ENCODE measurements around the gene SEZ6L2. TPM values are rescaled to one million over a fixed set of nuclear protein-coding genes. Genes with fewer than 3 reads are reported as not detected.

The SEZ6L2 gene
- total and polyA plus RNA-seq, 2 of the 13 experiments (the other 11 are each of a cell fraction or from before 2014, with no cell fraction given), result 14.9 to 16.9 TPM

DNA sequence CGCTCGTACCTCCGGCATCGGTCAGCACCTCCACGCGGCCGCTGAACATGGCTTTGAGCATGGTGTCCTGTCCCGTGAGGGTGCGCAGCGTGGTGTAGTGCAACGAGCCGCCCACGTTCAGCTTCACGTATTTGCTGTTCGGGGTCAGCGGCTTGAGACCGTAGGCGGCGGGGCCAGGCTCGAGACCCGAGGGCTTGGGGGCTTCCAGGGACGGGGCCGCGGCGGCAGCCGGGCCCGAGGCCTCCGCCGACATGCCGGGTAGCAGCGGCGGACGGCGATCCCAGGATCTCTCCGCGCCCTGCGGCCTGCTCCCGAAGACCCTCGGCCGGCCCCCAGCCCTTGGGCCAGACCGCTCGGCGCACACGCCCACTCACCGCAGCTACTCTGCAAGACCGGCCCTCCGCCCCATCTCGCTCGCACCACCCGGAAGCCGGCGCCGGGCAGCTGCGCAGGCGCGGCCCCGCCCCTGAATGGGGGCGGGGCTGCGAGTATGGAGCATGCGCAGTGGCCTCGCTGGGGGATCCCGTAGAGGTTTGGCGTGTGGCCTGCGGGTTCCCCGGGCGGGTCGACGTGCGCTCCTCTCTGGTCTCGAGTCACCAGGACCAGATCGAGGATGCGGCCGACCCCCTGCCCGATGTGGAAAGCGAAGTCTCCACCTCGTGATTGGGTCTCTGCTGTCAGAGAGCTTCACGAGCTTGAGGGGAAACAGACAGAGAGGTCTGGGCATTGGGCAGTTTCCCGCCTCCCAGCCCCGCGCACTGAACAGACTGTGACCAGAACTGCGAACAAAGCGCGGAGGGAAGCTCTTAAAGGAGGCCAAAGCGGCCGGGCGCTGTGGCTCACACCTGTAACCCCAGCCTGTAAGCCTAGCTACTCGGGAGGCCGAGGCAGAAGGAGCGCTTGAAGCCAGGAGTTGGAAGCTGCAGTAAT, 26.7 kb upstream of the SEZ6L2 start, which contains the start of gene KCTD13 (continued):
- peak; percentile 78 for TF ChIP-seq AHDC1 (CRISPR knock-in tag; IDR thresholded peaks at IDR 0.05; ENCODE audit: borderline replicate concordance)
- 0 out of 2 replicates have a peak, but pooled peaks have one; percentile 43 for TF ChIP-seq ZBTB49 (CRISPR knock-in tag; IDR thresholded peaks at IDR 0.05; ENCODE audit: borderline replicate concordance)
- peak; percentile 82 for TF ChIP-seq ZNF766 (CRISPR knock-in tag; IDR thresholded peaks at IDR 0.05; ENCODE audit: borderline replicate concordance)
- no peak for TF ChIP-seq NFE2 (CRISPR knock-in tag; IDR thresholded peaks at IDR 0.05)
- no peak for TF ChIP-seq HHEX (CRISPR knock-in tag; IDR thresholded peaks at IDR 0.05)
- peak; percentile 87; the same call in 1 of the 2 replicates for TF ChIP-seq ZGPAT (CRISPR knock-in tag; IDR thresholded peaks at IDR 0.05)
- TF ChIP-seq ZNF792 (CRISPR knock-in tag; IDR thresholded peaks at IDR 0.05), result peak; percentile 88; the same call in 1 of the 2 replicates
- no peak for TF ChIP-seq ZNF615 (CRISPR knock-in tag; IDR thresholded peaks at IDR 0.05; ENCODE audit: borderline replicate concordance)
- TF ChIP-seq YEATS2 (CRISPR knock-in tag; IDR thresholded peaks at IDR 0.05; ENCODE audit: borderline replicate concordance), result peak; percentile 83
- peak; percentile 79; the same call in 1 of the 2 replicates for TF ChIP-seq ZMAT3 (CRISPR knock-in tag; conservative IDR thresholded peaks at IDR 0.05)
- TF ChIP-seq POLR2AphosphoS2 (IDR thresholded peaks at IDR 0.05; ENCODE audit: low read depth, low read length), result no peak
- TF ChIP-seq ZNF572 (CRISPR knock-in tag; IDR thresholded peaks at IDR 0.05), result no peak
- no peak for TF ChIP-seq ZNF549 (CRISPR knock-in tag; IDR thresholded peaks at IDR 0.05)
- TF ChIP-seq ZNF749 (CRISPR knock-in tag; IDR thresholded peaks at IDR 0.05; ENCODE audit: borderline replicate concordance), result peak; percentile 73
- TF ChIP-seq, protein P1, sequence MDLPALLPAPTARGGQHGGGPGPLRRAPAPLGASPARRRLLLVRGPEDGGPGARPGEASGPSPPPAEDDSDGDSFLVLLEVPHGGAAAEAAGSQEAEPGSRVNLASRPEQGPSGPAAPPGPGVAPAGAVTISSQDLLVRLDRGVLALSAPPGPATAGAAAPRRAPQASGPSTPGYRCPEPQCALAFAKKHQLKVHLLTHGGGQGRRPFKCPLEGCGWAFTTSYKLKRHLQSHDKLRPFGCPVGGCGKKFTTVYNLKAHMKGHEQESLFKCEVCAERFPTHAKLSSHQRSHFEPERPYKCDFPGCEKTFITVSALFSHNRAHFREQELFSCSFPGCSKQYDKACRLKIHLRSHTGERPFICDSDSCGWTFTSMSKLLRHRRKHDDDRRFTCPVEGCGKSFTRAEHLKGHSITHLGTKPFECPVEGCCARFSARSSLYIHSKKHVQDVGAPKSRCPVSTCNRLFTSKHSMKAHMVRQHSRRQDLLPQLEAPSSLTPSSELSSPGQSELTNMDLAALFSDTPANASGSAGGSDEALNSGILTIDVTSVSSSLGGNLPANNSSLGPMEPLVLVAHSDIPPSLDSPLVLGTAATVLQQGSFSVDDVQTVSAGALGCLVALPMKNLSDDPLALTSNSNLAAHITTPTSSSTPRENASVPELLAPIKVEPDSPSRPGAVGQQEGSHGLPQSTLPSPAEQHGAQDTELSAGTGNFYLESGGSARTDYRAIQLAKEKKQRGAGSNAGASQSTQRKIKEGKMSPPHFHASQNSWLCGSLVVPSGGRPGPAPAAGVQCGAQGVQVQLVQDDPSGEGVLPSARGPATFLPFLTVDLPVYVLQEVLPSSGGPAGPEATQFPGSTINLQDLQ (CRISPR knock-in tag; IDR thresholded peaks at IDR 0.05), result no peak; the same call in 1 of the 2 replicates

Measured in HepG2 (cell line).